ENCODE results near the gene LAP3.
"Not testable (repeated sequence)": the region's sequence is repeated elsewhere in the genome, so short reads cannot be mapped to it uniquely, and the experiment has no call there.

LAP3 gene

GRCh38 chr4:17576932-17577664 lies at the start of gene LAP3:
Gene LAP3, plus strand, starts transcription at chr4:17577198. Its CDS starts 268 bp downstream, at chr4:17577466.
- peak; percentile 54 for DNase-seq

GRCh38 chr4:17528551-17529165 lies 48.3 kb upstream of the LAP3 start:
- no peak for DNase-seq

- DNase-seq: no peak
These were observed 45.3 kb upstream of the LAP3 start for GRCh38 chr4:17531538-17532285.

- no peak for DNase-seq
These were observed 42.3 kb upstream of the LAP3 start for GRCh38 chr4:17534705-17535104.

GRCh38 chr4:17535242-17535641 lies 41.8 kb upstream of the LAP3 start:
- no peak for DNase-seq

GRCh38 chr4:17535906-17536305 lies 41.1 kb upstream of the LAP3 start:
- DNase-seq: no peak

GRCh38 chr4:17537060-17537459 lies 39.9 kb upstream of the LAP3 start:
- DNase-seq: not testable (repeated sequence)

- DNase-seq: no peak
These were observed 32.8 kb upstream of the LAP3 start for GRCh38 chr4:17544205-17544604.

- DNase-seq: no peak
These were observed 32.2 kb upstream of the LAP3 start for GRCh38 chr4:17544831-17545234.

GRCh38 chr4:17545374-17546140 lies 31.4 kb upstream of the LAP3 start:
- DNase-seq: no peak

GRCh38 chr4:17546222-17546621 lies 30.8 kb upstream of the LAP3 start:
- no peak for DNase-seq

- no peak for DNase-seq
These were observed 30.3 kb upstream of the LAP3 start for GRCh38 chr4:17546678-17547077.

- DNase-seq: no peak
These were observed 26.4 kb upstream of the LAP3 start for GRCh38 chr4:17550549-17550948.

GRCh38 chr4:17552427-17552826 lies 24.6 kb upstream of the LAP3 start:
- no peak for DNase-seq

GRCh38 chr4:17554568-17554967 lies 22.4 kb upstream of the LAP3 start:
- DNase-seq: no peak

GRCh38 chr4:17556498-17556897 lies 20.5 kb upstream of the LAP3 start:
- DNase-seq: no peak

- no peak for DNase-seq
These were observed 19.1 kb upstream of the LAP3 start for GRCh38 chr4:17557880-17558279.

- no peak for DNase-seq
These were observed 17.9 kb upstream of the LAP3 start for GRCh38 chr4:17558941-17559708.

GRCh38 chr4:17559709-17560048 lies 17.3 kb upstream of the LAP3 start:
- no peak for DNase-seq

- DNase-seq: no peak
These were observed 16.8 kb upstream of the LAP3 start for GRCh38 chr4:17560065-17560673.

GRCh38 chr4:17561195-17561909 lies 15.6 kb upstream of the LAP3 start:
- no peak for DNase-seq
